Cardiac muscle cell (in vitro differentiated cells and primary cell): ENCODE measurements around the gene OBP2B. TPM values are rescaled to one million over a fixed set of nuclear protein-coding genes. Genes with fewer than 3 reads are reported as not detected.

ENCODE experiments used
- DNase-seq, 2 donors: peaks; one replicate each; pipeline versions ENCODE4 v3.0.0 to v3.0.0-alpha.2; 2010 to 2017; ENCODE audit warnings: low read depth in 1 of 2, low spot score in 1 of 2
- H3K27ac ChIP-seq: fragments of 200-600 bp; sonication (generic); 2 replicates; pipeline ENCODE4 v1.5.1; 2016
- H3K27me3 ChIP-seq: fragments of 200-600 bp; sonication (generic); 2 replicates; pipeline ENCODE4 v1.6.0; 2016; ENCODE audit warnings: control low read depth
- H3K36me3 ChIP-seq: fragments of 200-600 bp; sonication (generic); 2 replicates; pipeline ENCODE4 v1.5.1; 2016; ENCODE audit warnings: control low read depth
- H3K4me1 ChIP-seq: fragments of 200-600 bp; sonication (generic); 2 replicates; pipeline ENCODE4 v1.8.1; 2017; ENCODE audit warnings: low read depth, mild to moderate bottlenecking, mixed run types
- H3K4me3 ChIP-seq: fragments of 200-600 bp; sonication (generic); 2 replicates; pipeline ENCODE4 v1.5.1; 2016; ENCODE audit warnings: mild to moderate bottlenecking
- H3K9me3 ChIP-seq: fragments of 200-600 bp; sonication (generic); 2 replicates; pipeline ENCODE4 v1.5.1; 2017; ENCODE audit warnings: low read depth, mild to moderate bottlenecking, control low read depth
- CTCF ChIP-seq: IDR thresholded peaks from 2 replicates; pipeline ENCODE4 v1.5.1; 2012; ENCODE audit warnings: low read depth, mild to moderate bottlenecking, low read length
- polyA plus RNA-seq: library from polyadenylated mRNA; unstranded; fragments of >200 nt; fragmentation: Nextera tagmentation; extraction: Ambion mirVana; gene quantifications from 2 replicates; pipeline ENCODE4 v1.2.1, GENCODE V29; 2016
- total RNA-seq: library from RNA; depleted of rRNA; stranded (reverse); fragments of >200 nt; gene quantifications from 2 replicates; pipeline ENCODE4 v1.2.3, GENCODE V29; 2016

OBP2B gene
- total and polyA plus RNA-seq, 2 experiments from 2014 or later: 0.35 TPM; not detected in 1

DNA sequence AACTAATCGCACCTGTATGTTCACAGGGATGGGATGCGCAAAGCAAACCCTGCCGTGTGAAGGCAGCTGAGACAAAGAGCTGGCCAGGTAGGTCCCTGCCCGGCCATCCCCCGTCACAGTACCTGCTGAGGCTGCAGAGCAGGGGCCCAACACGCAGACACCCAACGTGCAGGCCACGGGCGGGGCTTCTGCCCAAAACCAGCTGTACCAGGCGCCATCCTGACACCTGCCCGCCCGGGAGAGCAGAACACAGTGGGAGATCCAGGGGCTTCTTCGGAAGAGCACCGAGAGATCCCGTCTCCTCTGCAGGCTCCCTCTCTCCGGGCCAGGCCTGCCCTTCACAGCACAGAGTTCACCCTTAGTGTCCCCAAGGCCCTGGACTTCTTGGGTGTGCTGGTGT is 37.5 kb upstream of the OBP2B start:
- peaks cover 17% of the 10 kb centered on the region for H3K27me3 ChIP-seq
- DNase-seq: no peak
- H3K4me1 ChIP-seq: no peaks in the 10 kb centered on the region
- H3K9me3 ChIP-seq: no peaks in the 10 kb centered on the region
- H3K27ac ChIP-seq: no peak overlapping the region
- TF ChIP-seq CTCF: no peak
- H3K36me3 ChIP-seq: no peaks in the 10 kb centered on the region
- H3K4me3 ChIP-seq: no peak overlapping the region

- H3K27me3 ChIP-seq: peaks cover 8% of the 10 kb centered on the region
- H3K27ac ChIP-seq: no peak overlapping the region
- TF ChIP-seq CTCF: no peak
- H3K4me1 ChIP-seq: no peaks in the 10 kb centered on the region
- no peak for DNase-seq
- no peak overlapping the region for H3K4me3 ChIP-seq
- H3K36me3 ChIP-seq: no peaks in the 10 kb centered on the region
- H3K9me3 ChIP-seq: no peaks in the 10 kb centered on the region
Measured at GRCh38 chr9:133242991-133243390, 33.9 kb upstream of the OBP2B start.

DNA sequence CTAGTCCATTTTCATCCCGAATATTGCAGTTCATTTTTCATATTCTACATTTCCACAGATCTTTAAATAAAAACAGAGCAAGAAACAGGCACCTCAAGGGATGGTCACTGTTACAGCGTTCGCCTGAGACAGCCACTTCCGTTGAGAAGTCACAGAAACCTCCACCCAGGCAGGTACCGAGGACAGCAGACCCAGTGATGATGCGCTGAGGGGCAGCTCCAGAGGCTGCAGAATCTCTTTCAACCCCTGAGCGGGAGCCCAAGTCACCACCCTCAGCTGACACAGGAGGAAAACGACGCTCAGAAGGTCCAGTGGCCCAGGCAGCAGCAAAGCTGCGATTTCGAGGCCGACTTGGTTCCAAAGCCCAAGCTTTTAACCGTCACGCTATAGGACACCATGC is 33.2 kb upstream of the OBP2B start:
- TF ChIP-seq CTCF: no peak
- Histone ChIP-seq H3K36me3 (no peaks in the 10 kb centered on the region), H3K27ac (no peak overlapping the region), H3K4me1 (no peaks in the 10 kb centered on the region), H3K4me3 (no peak overlapping the region), H3K9me3 (no peaks in the 10 kb centered on the region), H3K27me3 (peaks cover 8% of the 10 kb centered on the region)
- DNase-seq: peak in 1 of 2 donors; percentile 7

DNA sequence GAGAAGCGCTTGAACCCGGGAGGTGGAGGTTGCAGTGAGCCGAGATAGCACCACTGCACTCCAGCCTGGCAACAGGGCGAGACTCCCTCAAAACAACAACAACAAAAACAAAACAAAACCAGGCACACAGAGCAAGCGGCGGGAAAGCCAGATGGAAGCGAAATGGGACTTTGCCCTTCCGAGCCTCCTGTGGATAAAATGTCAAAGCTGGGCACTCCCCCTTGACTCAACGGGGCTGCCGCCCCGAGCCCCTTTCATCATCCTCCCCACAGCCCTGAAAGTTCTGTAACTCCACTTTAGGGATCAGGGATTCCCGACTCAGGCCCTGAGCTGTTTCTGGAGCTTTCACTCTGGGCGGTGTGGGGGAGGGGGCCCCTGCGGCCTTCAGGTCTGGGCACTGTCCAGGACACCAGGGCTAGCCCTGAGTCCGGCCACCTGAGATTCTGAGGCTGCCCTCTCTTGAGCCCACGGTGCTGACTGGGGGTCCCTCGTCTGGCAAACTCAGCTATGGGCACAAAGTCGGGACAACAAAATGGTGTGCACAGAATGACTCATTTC is 30.6 kb upstream of the OBP2B start:
- no peak for TF ChIP-seq CTCF
- no peak for DNase-seq
- Histone ChIP-seq H3K27me3 (peaks cover 8% of the 10 kb centered on the region), H3K27ac (peak overlapping the region; percentile 79), H3K4me3 (peak overlapping the region; percentile 24), H3K36me3 (no peaks in the 10 kb centered on the region), H3K4me1 (no peaks in the 10 kb centered on the region), H3K9me3 (no peaks in the 10 kb centered on the region)

GRCh38 chr9:133238851-133239532 is 29.9 kb upstream of the OBP2B start:
- Histone ChIP-seq H3K27me3 (peaks cover 4% of the 10 kb centered on the region), H3K36me3 (no peaks in the 10 kb centered on the region), H3K4me1 (no peaks in the 10 kb centered on the region), H3K9me3 (no peaks in the 10 kb centered on the region), H3K27ac (peak overlapping the region; percentile 79), H3K4me3 (peak overlapping the region; percentile 24)
- peak; percentile 87 for TF ChIP-seq CTCF
- DNase-seq: peak; percentile 83 to 87
